OCI-LY3 (cell line): Measurements from ENCODE around the gene CYFIP2.

Experiments used
- H2AFZ ChIP-seq: fragments of 200-600, 300-600 bp; shearing (Covaris generic); 2 replicates; pipeline ENCODE4 v1.6.0; 2014; ENCODE audit warnings: antibody characterized with exemption, low read depth, low read length
- H3K27ac ChIP-seq: fragments of 200-600, 300-600 bp; sonication (generic); 2 replicates; pipeline ENCODE4 v1.5.1; 2014; ENCODE audit warnings: mild to moderate bottlenecking, low read length, moderate library complexity, mixed read lengths
- H3K27me3 ChIP-seq: fragments of 200-600, 300-600 bp; sonication (generic); 2 replicates; pipeline ENCODE4 v1.6.1; 2014; ENCODE audit warnings: low read depth, low read length, mixed read lengths
- H3K36me3 ChIP-seq: fragments of 200-600, 300-600 bp; sonication (generic); replicated peaks from 2 replicates; pipeline ENCODE3; 2014; ENCODE audit warnings: low read depth, low read length, mixed read lengths
- H3K4me1 ChIP-seq: fragments of 300-600, 200-600 bp; sonication (generic); 2 replicates; pipeline ENCODE4 v1.6.1; 2014; ENCODE audit warnings: low read length, mixed read lengths
- H3K4me2 ChIP-seq: fragments of 200-600, 300-600 bp; sonication (generic); 2 replicates; pipeline ENCODE4 v1.6.1; 2014; ENCODE audit warnings: low read length, mixed read lengths
- H3K4me3 ChIP-seq: fragments of 300-600, 200-600 bp; sonication (generic); 2 replicates; pipeline ENCODE4 v1.5.1; 2014; ENCODE audit warnings: antibody characterized with exemption, mild to moderate bottlenecking, low read length, moderate library complexity
- H3K79me2 ChIP-seq: fragments of 300-600, 200-600 bp; shearing (Covaris generic); 2 replicates; pipeline ENCODE4 v1.6.1; 2014; ENCODE audit warnings: mild to moderate bottlenecking, low read length, mixed read lengths
- H3K9ac ChIP-seq: fragments of 300-600, 200-600 bp; shearing (Covaris generic); 2 replicates; pipeline ENCODE4 v1.6.0; 2014; ENCODE audit warnings: mild to moderate bottlenecking, low read length, moderate library complexity
- H3K9me3 ChIP-seq: fragments of 200-600, 300-600 bp; shearing (Covaris generic); 2 replicates; pipeline ENCODE4 v1.6.1; 2014; ENCODE audit warnings: low read length, mixed read lengths; ENCODE audit not compliant: insufficient read depth
- H4K20me1 ChIP-seq: fragments of 200-600, 300-600 bp; sonication (generic); 2 replicates; pipeline ENCODE4 v1.6.1; 2016; ENCODE audit warnings: low read length, mixed read lengths; ENCODE audit not compliant: insufficient read depth
- CTCF ChIP-seq: fragments of 200-600, 300-600 bp; sonication (generic); IDR thresholded peaks from 2 replicates; pipeline ENCODE4 v1.5.1; 2014; ENCODE audit warnings: antibody characterized with exemption, low read length, low read depth
- EZH2phosphoT487 ChIP-seq: fragments of 200-600 bp; shearing (Covaris generic); IDR thresholded peaks from 2 replicates; pipeline ENCODE4 v1.6.1; 2018; ENCODE audit warnings: antibody characterized with exemption, mixed run types, low read depth

Gene CYFIP2

GRCh38 chr5:157265714-157266285, at the start of gene CYFIP2:
Gene CYFIP2, plus strand, starts transcription at chr5:157266123. Its CDS starts 19,239 bp downstream, at chr5:157285362.
- Histone ChIP-seq H3K4me2 (peak within 1 kb of the TSS; percentile 94), H3K36me3 (peaks cover 10% of the 10 kb centered on the region), H2AFZ (peak within 1 kb of the TSS; percentile 87), H3K4me1 (peaks cover 27% of the 10 kb centered on the region), H3K27me3 (peaks cover 7% of the 10 kb centered on the region), H3K27ac (peak within 1 kb of the TSS; percentile 50), H3K9me3 (peaks cover 3% of the 10 kb centered on the region; the same call in 1 of the 2 replicates), H4K20me1 (peaks cover 4% of the 10 kb centered on the region; the same call in 1 of the 2 replicates), H3K79me2 (peaks cover 40% of the 10 kb centered on the region), H3K9ac (peak within 1 kb of the TSS; percentile 75), H3K4me3 (peak within 1 kb of the TSS; percentile 97)
- peak; percentile 11 for TF ChIP-seq CTCF
- no peak for TF ChIP-seq EZH2phosphoT487

GRCh38 chr5:157216391-157217142, 49.4 kb upstream of the CYFIP2 start:
- no peaks in the 10 kb centered on the region for H3K36me3 ChIP-seq
- no peaks in the 10 kb centered on the region for H3K9me3 ChIP-seq
- peaks cover 5% of the 10 kb centered on the region; the same call in 1 of the 2 replicates for H3K4me1 ChIP-seq
- no peak overlapping the region for H3K9ac ChIP-seq
- H3K4me2 ChIP-seq = no peak overlapping the region
- no peak overlapping the region for H2AFZ ChIP-seq
- no peak overlapping the region for H3K27ac ChIP-seq
- TF ChIP-seq EZH2phosphoT487 (no peak), CTCF (no peak)
- no peaks in the 10 kb centered on the region for H3K27me3 ChIP-seq
- H3K4me3 ChIP-seq = no peak overlapping the region
- H4K20me1 ChIP-seq = no peaks in the 10 kb centered on the region
- no peaks in the 10 kb centered on the region for H3K79me2 ChIP-seq

GRCh38 chr5:157217289-157218024, 48.5 kb upstream of the CYFIP2 start:
- H3K4me1 ChIP-seq = peaks cover 5% of the 10 kb centered on the region; the same call in 1 of the 2 replicates
- H4K20me1 ChIP-seq = no peaks in the 10 kb centered on the region
- H3K27me3 ChIP-seq = no peaks in the 10 kb centered on the region

More at GRCh38 chr5:157217289-157218024, 48.5 kb upstream of the CYFIP2 start:
- no peaks in the 10 kb centered on the region for H3K79me2 ChIP-seq
- TF ChIP-seq CTCF (no peak), EZH2phosphoT487 (no peak)
- no peak overlapping the region for H3K27ac ChIP-seq
- H3K4me3 ChIP-seq = no peak overlapping the region
- H3K4me2 ChIP-seq = no peak overlapping the region
- H3K9ac ChIP-seq = no peak overlapping the region
- H3K36me3 ChIP-seq = no peaks in the 10 kb centered on the region
- H2AFZ ChIP-seq = no peak overlapping the region
- H3K9me3 ChIP-seq = no peaks in the 10 kb centered on the region
